SK-N-SH (cell line): ENCODE measurements around the gene SH3RF1. TPM values are rescaled to one million over a fixed set of nuclear protein-coding genes. Genes with fewer than 3 reads are reported as not detected.

ENCODE experiments used
- CTCF ChIA-PET: fragments of 300-600, 350-600 bp; formaldehyde crosslinking; extraction: SDS; loops from one replicate; lab custom pipeline; 2021; lab: Yijun Ruan, JAX
- POLR2A ChIA-PET: fragments of 350-600 bp; sonication (Branson Sonifier 250); formaldehyde crosslinking; extraction: SDS; loops from one replicate; lab custom pipeline; 2020; ENCODE audit warnings: antibody characterized with exemption, inconsistent platforms; lab: Yijun Ruan, JAX
- DNase-seq: peaks from one replicate; pipeline ENCODE4 v3.0.0; 2012
- H2AFZ ChIP-seq: fragments of 200-600 bp; sonication (generic); 2 replicates; pipeline ENCODE4 v1.8.1; 2016; ENCODE audit warnings: antibody characterized with exemption, mild to moderate bottlenecking, low read depth
- H3F3A ChIP-seq: fragments of 200-600 bp; sonication (generic); replicated peaks from 2 replicates; pipeline ENCODE3; 2016; ENCODE audit warnings: antibody characterized with exemption, mild to moderate bottlenecking; ENCODE audit not compliant: insufficient read depth
- H3K27ac ChIP-seq, 2 experiments: fragments of 200-500 bp in 1 of 2; fragments of 200-600 bp in 1 of 2; sonication (Bioruptor generic) in 1 of 2; sonication (generic), shearing (Covaris generic) in 1 of 2; 2 replicates each; pipeline versions ENCODE4 v1.5.1 to v1.6.1; 2014 to 2016; ENCODE audit warnings: low read depth in 2 of 2, inconsistent platforms in 1 of 2, low read length in 1 of 2, mild to moderate bottlenecking in 1 of 2, mixed read lengths in 1 of 2
- H3K27me3 ChIP-seq: fragments of 200-600 bp; sonication (generic), shearing (Covaris generic); 2 replicates; pipeline ENCODE4 v1.6.1; 2016; ENCODE audit warnings: mixed run types; ENCODE audit not compliant: insufficient read depth
- H3K36me3 ChIP-seq, 2 experiments: fragments of 200-500 bp in 1 of 2; fragments of 200-600 bp in 1 of 2; sonication (Bioruptor generic) in 1 of 2; sonication (generic) in 1 of 2; replicated peaks in 1 of 2; 2 replicates each; pipeline versions ENCODE3 to v1.5.1; 2014 to 2016; ENCODE audit warnings: low read length in 1 of 2, mild to moderate bottlenecking in 1 of 2; ENCODE audit not compliant: insufficient read depth in 2 of 2, control insufficient read depth in 1 of 2
- H3K4me1 ChIP-seq, 2 experiments: fragments of 200-500 bp in 1 of 2; fragments of 200-600 bp in 1 of 2; sonication (Bioruptor generic) in 1 of 2; sonication (generic), shearing (Covaris generic) in 1 of 2; 2 replicates each; pipeline versions ENCODE4 v1.5.1 to v1.6.1; 2014 to 2016; ENCODE audit warnings: low read depth in 1 of 2, low read length in 1 of 2, mixed run types in 1 of 2; ENCODE audit not compliant: insufficient read depth in 2 of 2, control insufficient read depth in 1 of 2
- H3K4me2 ChIP-seq: fragments of 200-600 bp; sonication (generic), shearing (Covaris generic); 2 replicates; pipeline ENCODE4 v1.6.1; 2017; ENCODE audit warnings: mixed run types
- H3K4me3 ChIP-seq, 2 experiments: fragments of 200-500 bp in 1 of 2; fragments of 200-600 bp in 1 of 2; sonication (Bioruptor generic) in 1 of 2; sonication (generic), shearing (Covaris generic) in 1 of 2; 2 replicates each; pipeline versions ENCODE4 v1.5.1 to v1.8.1; 2014 to 2016; ENCODE audit warnings: low read depth in 2 of 2, inconsistent platforms in 1 of 2, low read length in 1 of 2, mild to moderate bottlenecking in 1 of 2, mixed read lengths in 1 of 2, moderate library complexity in 1 of 2
- H3K79me2 ChIP-seq: fragments of 200-600 bp; sonication (generic); 2 replicates; pipeline ENCODE4 v1.8.1; 2017; ENCODE audit warnings: mild to moderate bottlenecking; ENCODE audit not compliant: insufficient read depth
- H3K9ac ChIP-seq: fragments of 200-600 bp; sonication (generic); 2 replicates; pipeline ENCODE4 v1.6.1; 2017; ENCODE audit warnings: mixed run types
- H3K9me2 ChIP-seq: fragments of 200-600 bp; sonication (generic); 2 replicates; pipeline ENCODE4 v1.6.1; 2017; ENCODE audit warnings: mixed run types
- H3K9me3 ChIP-seq: fragments of 200-600 bp; sonication (generic); 2 replicates; pipeline ENCODE4 v1.6.1; 2017; ENCODE audit warnings: mixed run types, mild to moderate bottlenecking, moderate library complexity
- H4K20me1 ChIP-seq: fragments of 200-600 bp; sonication (generic); 2 replicates; pipeline ENCODE4 v1.6.1; 2017; ENCODE audit warnings: mild to moderate bottlenecking, mixed run types; ENCODE audit not compliant: insufficient read depth
- CHD2 ChIP-seq: fragments of 150-350 bp; IDR thresholded peaks from 2 replicates; pipeline ENCODE4 v1.6.1; 2018; ENCODE audit warnings: low read length; ENCODE audit not compliant: partially characterized antibody
- EP300 ChIP-seq, 2 experiments: IDR thresholded peaks; 2 replicates each; pipeline versions ENCODE4 v1.4.0 to v1.6.1; 2012; ENCODE audit warnings: borderline replicate concordance in 1 of 2, low read depth in 1 of 2, low read length in 1 of 2
- FOSL2 ChIP-seq: IDR thresholded peaks from 2 replicates; pipeline ENCODE4 v1.4.0; 2012; ENCODE audit warnings: low read depth, mild to moderate bottlenecking, moderate library complexity, borderline replicate concordance
- GABPA ChIP-seq: IDR thresholded peaks from 2 replicates; pipeline ENCODE4 v1.4.0; 2012; ENCODE audit warnings: low read depth, mild to moderate bottlenecking
- JUND ChIP-seq: IDR thresholded peaks from 2 replicates; pipeline ENCODE4 v1.4.0; 2012
- MAX ChIP-seq: IDR thresholded peaks from 2 replicates; pipeline ENCODE4 v1.4.0; 2012; ENCODE audit warnings: low read depth
- MEF2A ChIP-seq: IDR thresholded peaks from 2 replicates; pipeline ENCODE4 v1.4.0; 2012; ENCODE audit warnings: low read depth, borderline replicate concordance
- NFIC ChIP-seq: IDR thresholded peaks from 2 replicates; pipeline ENCODE4 v1.4.0; 2012; ENCODE audit warnings: borderline replicate concordance
- PBX3 ChIP-seq: IDR thresholded peaks from 2 replicates; pipeline ENCODE4; 2012
- RCOR1 ChIP-seq: fragments of 150-350 bp; IDR thresholded peaks from 2 replicates; pipeline ENCODE4 v1.6.1; 2017; ENCODE audit warnings: antibody characterized with exemption, low read length
- RXRA ChIP-seq: IDR thresholded peaks from 2 replicates; pipeline ENCODE4 v1.4.0; 2012; ENCODE audit warnings: low read depth, mild to moderate bottlenecking, borderline replicate concordance
- SIN3A ChIP-seq: IDR thresholded peaks from 2 replicates; pipeline ENCODE4 v1.6.1; 2012; ENCODE audit warnings: low read depth, mild to moderate bottlenecking, low read length, moderate library complexity, borderline replicate concordance
- SMC3 ChIP-seq: IDR thresholded peaks from 2 replicates; pipeline ENCODE4 v1.6.1; 2012; ENCODE audit warnings: low read depth, low read length, improper control_type of control experiment
- USF1 ChIP-seq: IDR thresholded peaks from 2 replicates; pipeline ENCODE4 v1.4.0; 2012; ENCODE audit warnings: low read depth, borderline replicate concordance
- ZBTB33 ChIP-seq: IDR thresholded peaks from 2 replicates; pipeline ENCODE4 v1.4.0; 2012; ENCODE audit warnings: low read depth, borderline replicate concordance
- WGBS: methylation state at CpG from one replicate; pipeline ENCODE4 v1.1.6; 2017; ENCODE audit warnings: low lambda C conversion rate; 5-methylcytosine and 5-hydroxymethylcytosine counted together
- polyA plus RNA-seq, 3 experiments: library from polyadenylated mRNA; depleted of rRNA; stranded (reverse); fragments of >200 nt; gene quantifications; 2 replicates each; pipeline ENCODE4 v1.2.3, GENCODE V29; 2012

The SH3RF1 gene
- polyA plus RNA-seq, 1 of the 3 experiments (the other 2 are of a cell fraction): 22.0 TPM

- H3K4me1 ChIP-seq: peaks cover 20% of the 10 kb centered on the region in 2 experiments
- no peaks in the 10 kb centered on the region for H3K27me3 ChIP-seq
- H4K20me1 ChIP-seq: no peaks in the 10 kb centered on the region
- H3K27ac ChIP-seq: peak overlapping the region; percentile 85 to 89
- CTCF ChIA-PET: no interaction called here
- no peak overlapping the region for H2AFZ ChIP-seq
- H3K79me2 ChIP-seq: no peaks in the 10 kb centered on the region
- H3K9me3 ChIP-seq: no peaks in the 10 kb centered on the region
- POLR2A ChIA-PET: no interaction called here
- DNase-seq: no peak
- H3F3A ChIP-seq: peaks cover 35% of the 10 kb centered on the region
- peak overlapping the region; percentile 43; the same call in 1 of the 2 replicates for H3K4me2 ChIP-seq
- TF ChIP-seq PBX3 (peak; percentile 35; the same call in 1 of the 2 replicates), NFIC (peak; percentile 78), ZBTB33 (no peak), SMC3 (no peak)
- no peak overlapping the region; a peak in 1 of 4 replicates for H3K4me3 ChIP-seq
- H3K36me3 ChIP-seq: peaks cover 0 to 20% of the 10 kb centered on the region in 2 experiments
- no peaks in the 10 kb centered on the region for H3K9me2 ChIP-seq
- peak overlapping the region; percentile 24; the same call in 1 of the 2 replicates for H3K9ac ChIP-seq
- WGBS: 11% methylated on average over 2 of the region's 2 CpGs
Measured at GRCh38 chr4:169080981-169081380, 189.8 kb downstream of the SH3RF1 start.

DNA sequence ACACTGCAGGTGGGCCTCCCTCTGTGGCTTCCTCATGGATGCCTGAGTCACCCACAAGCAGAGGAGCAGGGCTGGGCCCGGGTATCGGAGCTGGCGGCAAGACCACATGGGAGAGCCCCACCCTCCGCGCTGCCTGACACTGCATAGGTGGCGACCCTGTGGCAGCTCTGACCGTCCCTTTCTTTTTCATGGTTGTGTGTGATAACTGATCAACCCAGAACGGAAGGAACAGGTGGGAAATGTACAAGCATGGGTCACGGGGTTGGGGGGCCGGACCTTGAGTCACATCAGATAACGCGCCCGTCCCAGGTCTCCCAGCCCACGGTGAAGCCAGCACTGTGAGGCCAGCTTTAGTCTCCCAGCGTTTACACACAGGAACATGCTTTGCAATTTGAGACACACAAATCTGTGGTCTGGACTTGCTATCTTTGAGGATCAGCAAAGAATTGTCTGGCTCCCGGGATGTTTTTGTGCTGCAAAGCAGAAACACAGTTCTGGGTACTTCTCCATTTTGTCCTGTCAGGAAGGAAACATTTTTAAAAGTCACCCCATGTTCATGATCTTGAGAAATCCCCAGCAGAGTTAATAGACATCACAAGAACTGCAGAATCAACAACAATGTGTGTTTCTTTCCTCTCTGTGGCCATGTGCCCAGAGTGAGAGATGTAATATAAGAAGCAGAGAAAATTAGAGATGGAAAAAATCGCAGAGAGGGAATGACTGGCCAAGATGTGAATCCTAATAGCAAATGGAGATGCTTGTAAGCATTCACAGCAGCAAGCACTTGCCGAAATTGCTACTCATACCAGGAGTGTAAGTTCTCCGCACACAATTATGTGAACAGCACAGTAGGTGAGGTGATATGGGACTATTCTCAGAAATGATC lies 190.6 kb downstream of the SH3RF1 start:
- no peaks in the 10 kb centered on the region for H3K9me2 ChIP-seq
- no peaks in the 10 kb centered on the region for H3K79me2 ChIP-seq
- peak overlapping the region; percentile 85 to 89 for H3K27ac ChIP-seq
- no peaks in the 10 kb centered on the region for H4K20me1 ChIP-seq
- peak; percentile 64 for DNase-seq
- peak overlapping the region; percentile 43 for H3K4me2 ChIP-seq
- peaks cover 18 to 20% of the 10 kb centered on the region in 2 experiments for H3K4me1 ChIP-seq
- H3F3A ChIP-seq: peaks cover 31% of the 10 kb centered on the region
- H3K27me3 ChIP-seq: no peaks in the 10 kb centered on the region
- WGBS: 36% methylated on average over 13 of the region's 19 CpGs
- peaks cover 0 to 20% of the 10 kb centered on the region in 2 experiments for H3K36me3 ChIP-seq
- H2AFZ ChIP-seq: peak overlapping the region; percentile 26; the same call in 1 of the 2 replicates
- ChIA-PET POLR2A (interaction anchor here (0.7 kb wide), 1 partner anchor 190 kb away, joined by 3 read pairs; no protein-coding TSS in a partner anchor), CTCF (no interaction called here)
- H3K4me3 ChIP-seq: peak overlapping the region in 1 of 2 experiments; percentile 7; a peak in 2 of 4 replicates
- peak overlapping the region; percentile 24; the same call in 1 of the 2 replicates for H3K9ac ChIP-seq
- no peaks in the 10 kb centered on the region for H3K9me3 ChIP-seq
- peak; percentile 41; the same call in 1 of the 2 replicates for TF ChIP-seq PBX3
- TF ChIP-seq SIN3A: 0 out of 2 replicates have a peak, but pooled peaks have one; percentile 56
- TF ChIP-seq FOSL2: 0 out of 2 replicates have a peak, but pooled peaks have one; percentile 8
- no peak for TF ChIP-seq MEF2A
- peak; percentile 24 for TF ChIP-seq CHD2
- peak; percentile 29; the same call in 1 of the 2 replicates for TF ChIP-seq NFIC
- 0 out of 2 replicates have a peak, but pooled peaks have one; percentile 10 for TF ChIP-seq RXRA
- TF ChIP-seq USF1: peak; percentile 35; the same call in 1 of the 2 replicates
- TF ChIP-seq ZBTB33: 0 out of 2 replicates have a peak, but pooled peaks have one; percentile 30
- no peak for TF ChIP-seq GABPA
- peak; percentile 61 for TF ChIP-seq MAX
- TF ChIP-seq JUND: peak; percentile 44; the same call in 1 of the 2 replicates
- no peak for TF ChIP-seq SMC3
- peak; percentile 70 for TF ChIP-seq RCOR1
- TF ChIP-seq EP300 (IDR thresholded peaks at IDR 0.05; ENCODE audit: borderline replicate concordance in 1 of 2, low read depth in 1 of 2, low read length in 1 of 2): peak in 1 of 2 experiments; percentile 49; a peak in 1 of 4 replicates
